DMS 273 (cell line): ENCODE data around the gene HSPB7.
"Not testable (repeated sequence)": the region's sequence is repeated elsewhere in the genome, so short reads cannot be mapped to it uniquely, and the experiment has no call there.

Experiments used
- DNase-seq: peaks from one replicate; lab custom pipeline; 2025; ENCODE audit not compliant: unreplicated experiment; lab: John Stamatoyannopoulos, UW

Gene HSPB7

GRCh38 chr1:16051039-16051438, 33.2 kb upstream of the HSPB7 start:
- DNase-seq = no peak

- DNase-seq = no peak
These were observed 32.5 kb upstream of the HSPB7 start for GRCh38 chr1:16050328-16050727.

- DNase-seq = peak; percentile 46
These were observed 30.8 kb upstream of the HSPB7 start for GRCh38 chr1:16048573-16049189.

- DNase-seq = no peak
These were observed 30.1 kb upstream of the HSPB7 start for GRCh38 chr1:16047791-16048475.

GRCh38 chr1:16046842-16047241, 29.0 kb upstream of the HSPB7 start:
- peak; percentile 50 for DNase-seq

GRCh38 chr1:16043950-16044349, 26.1 kb upstream of the HSPB7 start:
- DNase-seq = no peak

- no peak for DNase-seq
These were observed 25.7 kb upstream of the HSPB7 start, which contains the start of gene CLCNKB for GRCh38 chr1:16043521-16043920. Gene CLCNKB (plus strand): TSS chr1:16043782. CDS start chr1:16044493, 711 bp downstream.

- DNase-seq = not testable (repeated sequence)
These were observed 24.8 kb upstream of the HSPB7 start for GRCh38 chr1:16042654-16043053.

GRCh38 chr1:16042096-16042495, 24.3 kb upstream of the HSPB7 start:
- DNase-seq = no peak

- DNase-seq = no peak
These were observed 23.4 kb upstream of the HSPB7 start for GRCh38 chr1:16041200-16041599.

- DNase-seq = peak; percentile 30
These were observed 22.0 kb upstream of the HSPB7 start for GRCh38 chr1:16039871-16040270.

- no peak for DNase-seq
These were observed 20.7 kb upstream of the HSPB7 start for GRCh38 chr1:16038620-16038912.

- DNase-seq = not testable (repeated sequence)
These were observed 18.6 kb upstream of the HSPB7 start for GRCh38 chr1:16036461-16036860.

GRCh38 chr1:16033103-16033632, 15.3 kb upstream of the HSPB7 start:
- DNase-seq = not testable (repeated sequence)

GRCh38 chr1:16032388-16033102, 14.7 kb upstream of the HSPB7 start:
- peak; percentile 94 for DNase-seq

- DNase-seq = no peak
These were observed 13.7 kb upstream of the HSPB7 start for GRCh38 chr1:16031551-16031950.

GRCh38 chr1:16029288-16029687, 11.4 kb upstream of the HSPB7 start:
- no peak for DNase-seq

- DNase-seq = not testable (repeated sequence)
These were observed 11.1 kb upstream of the HSPB7 start for GRCh38 chr1:16029003-16029268.

- DNase-seq = no peak
These were observed 10.6 kb upstream of the HSPB7 start for GRCh38 chr1:16028237-16029002.

GRCh38 chr1:16026723-16027484, 9.1 kb upstream of the HSPB7 start:
- peak; percentile 31 for DNase-seq

GRCh38 chr1:16026302-16026701, 8.5 kb upstream of the HSPB7 start:
- DNase-seq = not testable (repeated sequence)
